Panc1 (cell line): Measurements from ENCODE around the gene DPEP2NB. TPM values are rescaled to one million over a fixed set of nuclear protein-coding genes. Genes with fewer than 3 reads are reported as not detected.
"Not testable (repeated sequence)": the region's sequence is repeated elsewhere in the genome, so short reads cannot be mapped to it uniquely, and the experiment has no call there.

ENCODE experiments used
- ATAC-seq: fragments of 200-7000 bp; cut with Tn5 transposase; 2 replicates; pipeline ENCODE4 v1.9.1; 2020; ENCODE audit warnings: mild to moderate bottlenecking, moderate library complexity
- BruUV-seq: library from RNA; stranded (reverse); fragments of 400-500 nt; replicated peaks from 2 replicates; lab custom pipeline; 2021; lab: Mats Ljungman, UMichigan
- CTCF ChIA-PET: fragments of 300-600 bp; sonication (Branson Sonifier 250); formaldehyde crosslinking; loops from one replicate; lab custom pipeline; 2022; ENCODE audit warnings: antibody characterized with exemption; lab: Charles Lee
- POLR2A ChIA-PET: fragments of 300-600 bp; sonication (Branson Sonifier 250); formaldehyde crosslinking; loops from one replicate; lab custom pipeline; 2022; ENCODE audit warnings: antibody characterized with exemption; lab: Charles Lee
- DNase-seq: peaks from one replicate; pipeline ENCODE4 v3.0.0-alpha.2; 2010; ENCODE audit warnings: low read depth, low spot score
- H3K27ac ChIP-seq: 2 replicates; pipeline ENCODE4 v1.5.1; 2011; ENCODE audit warnings: mild to moderate bottlenecking, low read length, inconsistent platforms
- H3K27me3 ChIP-seq: fragments of 200-500 bp; sonication (Bioruptor generic); 2 replicates; pipeline ENCODE4 v1.6.0; 2014; ENCODE audit warnings: low read length, inconsistent platforms; ENCODE audit not compliant: control insufficient read depth, insufficient read depth
- H3K36me3 ChIP-seq: fragments of 200-500 bp; sonication (Bioruptor generic); 2 replicates; pipeline ENCODE4 v1.5.1; 2014; ENCODE audit warnings: inconsistent platforms, mild to moderate bottlenecking, low read length, moderate library complexity; ENCODE audit not compliant: control insufficient read depth, insufficient read depth
- H3K4me1 ChIP-seq: 2 replicates; pipeline ENCODE4 v1.5.1; 2011; ENCODE audit warnings: inconsistent platforms, mild to moderate bottlenecking, low read length, moderate library complexity; ENCODE audit not compliant: control insufficient read depth, insufficient read depth
- H3K4me3 ChIP-seq, 2 experiments: 2 replicates each; pipeline ENCODE4 v1.5.1; 2011 to 2012; ENCODE audit warnings: low read depth in 2 of 2, low read length in 2 of 2, mild to moderate bottlenecking in 2 of 2, inconsistent platforms in 1 of 2, moderate library complexity in 1 of 2
- H3K9me3 ChIP-seq: fragments of 200-500 bp; sonication (Bioruptor generic); 2 replicates; pipeline ENCODE4 v1.5.1; 2014; ENCODE audit warnings: low read depth, mild to moderate bottlenecking, inconsistent platforms, low read length, moderate library complexity; ENCODE audit not compliant: control insufficient read depth, insufficient read depth
- POLR2AphosphoS5 ChIP-seq: IDR thresholded peaks from 2 replicates; pipeline ENCODE4 v1.6.1; 2012; ENCODE audit warnings: mild to moderate bottlenecking, low read depth, low read length, moderate library complexity
- SIN3A ChIP-seq: IDR thresholded peaks from 2 replicates; pipeline ENCODE4 v1.6.1; 2012; ENCODE audit warnings: low read depth, mild to moderate bottlenecking, low read length, moderate library complexity, borderline replicate concordance; ENCODE audit not compliant: insufficient read depth
- TCF7L2 ChIP-seq: IDR thresholded peaks from 2 replicates; pipeline ENCODE4 v1.6.1; 2011; ENCODE audit warnings: mild to moderate bottlenecking, low read depth, low read length, inconsistent platforms
- in situ Hi-C: cut with HindIII; loops from 2 replicates; pipeline ENCODE4 v1.10.0; 2016; ENCODE audit warnings: low sequenced_read_pairs, low pct_unique_long_range_greater_than_20kb
- intact Hi-C: fragments of 100-400 bp; cut with micrococcal nuclease; formaldehyde crosslinking; loops from one replicate; pipeline ENCODE4 v1.10.0; 2022; ENCODE audit not compliant: unreplicated experiment
- total RNA-seq: library from RNA; stranded (reverse); gene quantifications from one replicate; pipeline ENCODE4 v1.2.1, GENCODE V29; 2021; ENCODE audit not compliant: unreplicated experiment
- TF ChIP-seq, protein P1 (sequence below), 2 experiments: IDR thresholded peaks; 2 replicates each; pipeline ENCODE4 v1.6.1; 2011 to 2012; ENCODE audit warnings: low read depth in 2 of 2, control low read depth in 1 of 2, low read length in 1 of 2, mild to moderate bottlenecking in 1 of 2, moderate library complexity in 1 of 2; ENCODE audit not compliant: insufficient read depth in 1 of 2
- TF ChIP-seq, protein P2 (sequence below): fragments of 450-650 bp; IDR thresholded peaks from 2 replicates; pipeline ENCODE4 v1.5.1; 2017; ENCODE audit warnings: mild to moderate bottlenecking

The DPEP2NB gene
- total RNA-seq, 1 experiment from 2014 or later: not detected

DNA sequence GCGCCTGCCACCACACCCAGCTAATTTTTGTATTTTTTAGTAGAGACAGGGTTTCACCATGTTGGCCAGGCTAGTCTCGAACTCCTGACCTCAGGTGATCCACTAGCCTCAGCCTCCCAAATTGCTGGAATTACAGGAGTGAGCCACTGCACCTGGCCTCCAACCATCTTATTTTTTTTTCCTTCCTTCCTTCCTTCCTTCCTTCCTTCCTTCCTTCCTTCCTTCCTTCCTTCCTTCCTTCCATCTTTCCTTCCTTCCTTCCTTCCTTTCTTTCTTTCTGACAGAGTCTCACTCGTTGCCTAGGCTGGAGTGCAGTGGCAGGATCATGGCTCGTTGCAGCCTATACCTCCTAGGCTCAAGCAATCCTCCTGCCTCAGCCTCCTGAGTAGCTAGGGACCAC is 5.8 kb downstream of the DPEP2NB start:
- H3K4me1 ChIP-seq, H3K9me3 ChIP-seq, H3K4me3 ChIP-seq, POLR2A ChIA-PET, H3K36me3 ChIP-seq, DNase-seq, H3K27ac ChIP-seq, ATAC-seq, intact Hi-C loops, in situ Hi-C loops, BruUV-seq, H3K27me3 ChIP-seq: not testable (repeated sequence)
- CTCF ChIA-PET: interaction anchor here (0.7 to 0.8 kb wide), 2 partner anchors 167 to 467 kb away, joined by 3 to 5 read pairs; no protein-coding TSS in a partner anchor

DNA sequence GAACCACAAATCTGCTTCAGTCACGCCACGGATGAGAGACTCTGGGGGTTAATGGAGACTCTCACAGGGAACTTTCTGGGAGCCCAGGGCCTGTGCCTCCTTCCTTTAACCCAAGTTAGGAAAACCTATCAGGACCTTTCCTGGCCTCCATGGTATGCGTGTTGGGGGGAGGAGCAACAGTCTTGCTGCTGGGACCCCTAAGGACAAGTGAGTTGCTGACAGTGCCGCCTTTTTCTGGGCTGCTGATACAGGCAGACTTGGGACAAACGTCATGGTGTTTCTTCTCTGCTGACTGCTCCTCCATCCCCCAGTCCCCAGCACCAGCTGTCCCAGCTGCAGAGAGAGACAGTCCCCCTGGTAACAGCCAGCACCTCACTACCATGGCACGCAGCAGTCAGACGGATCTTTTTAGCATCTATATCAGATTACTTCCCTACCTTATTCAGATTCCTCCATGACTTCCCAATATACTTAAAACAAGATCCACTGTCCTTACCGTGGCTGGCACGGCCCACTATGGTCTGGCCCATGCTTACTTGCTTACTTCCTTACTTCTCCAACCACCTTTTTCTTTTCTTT is 6.5 kb downstream of the DPEP2NB start:
- no peak overlapping the region for H3K27ac ChIP-seq
- H3K36me3 ChIP-seq: no peaks in the 10 kb centered on the region
- BruUV-seq: no TSS peak
- H3K27me3 ChIP-seq: no peaks in the 10 kb centered on the region
- TF ChIP-seq SIN3A (no peak), TCF7L2 (no peak), POLR2AphosphoS5 (no peak)
- TF ChIP-seq, protein P1, sequence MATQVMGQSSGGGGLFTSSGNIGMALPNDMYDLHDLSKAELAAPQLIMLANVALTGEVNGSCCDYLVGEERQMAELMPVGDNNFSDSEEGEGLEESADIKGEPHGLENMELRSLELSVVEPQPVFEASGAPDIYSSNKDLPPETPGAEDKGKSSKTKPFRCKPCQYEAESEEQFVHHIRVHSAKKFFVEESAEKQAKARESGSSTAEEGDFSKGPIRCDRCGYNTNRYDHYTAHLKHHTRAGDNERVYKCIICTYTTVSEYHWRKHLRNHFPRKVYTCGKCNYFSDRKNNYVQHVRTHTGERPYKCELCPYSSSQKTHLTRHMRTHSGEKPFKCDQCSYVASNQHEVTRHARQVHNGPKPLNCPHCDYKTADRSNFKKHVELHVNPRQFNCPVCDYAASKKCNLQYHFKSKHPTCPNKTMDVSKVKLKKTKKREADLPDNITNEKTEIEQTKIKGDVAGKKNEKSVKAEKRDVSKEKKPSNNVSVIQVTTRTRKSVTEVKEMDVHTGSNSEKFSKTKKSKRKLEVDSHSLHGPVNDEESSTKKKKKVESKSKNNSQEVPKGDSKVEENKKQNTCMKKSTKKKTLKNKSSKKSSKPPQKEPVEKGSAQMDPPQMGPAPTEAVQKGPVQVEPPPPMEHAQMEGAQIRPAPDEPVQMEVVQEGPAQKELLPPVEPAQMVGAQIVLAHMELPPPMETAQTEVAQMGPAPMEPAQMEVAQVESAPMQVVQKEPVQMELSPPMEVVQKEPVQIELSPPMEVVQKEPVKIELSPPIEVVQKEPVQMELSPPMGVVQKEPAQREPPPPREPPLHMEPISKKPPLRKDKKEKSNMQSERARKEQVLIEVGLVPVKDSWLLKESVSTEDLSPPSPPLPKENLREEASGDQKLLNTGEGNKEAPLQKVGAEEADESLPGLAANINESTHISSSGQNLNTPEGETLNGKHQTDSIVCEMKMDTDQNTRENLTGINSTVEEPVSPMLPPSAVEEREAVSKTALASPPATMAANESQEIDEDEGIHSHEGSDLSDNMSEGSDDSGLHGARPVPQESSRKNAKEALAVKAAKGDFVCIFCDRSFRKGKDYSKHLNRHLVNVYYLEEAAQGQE (IDR thresholded peaks at IDR 0.05; ENCODE audit: insufficient read depth in 1 of 2, low read depth in 2 of 2, low read length in 1 of 2): no peak
- TF ChIP-seq, protein P2, sequence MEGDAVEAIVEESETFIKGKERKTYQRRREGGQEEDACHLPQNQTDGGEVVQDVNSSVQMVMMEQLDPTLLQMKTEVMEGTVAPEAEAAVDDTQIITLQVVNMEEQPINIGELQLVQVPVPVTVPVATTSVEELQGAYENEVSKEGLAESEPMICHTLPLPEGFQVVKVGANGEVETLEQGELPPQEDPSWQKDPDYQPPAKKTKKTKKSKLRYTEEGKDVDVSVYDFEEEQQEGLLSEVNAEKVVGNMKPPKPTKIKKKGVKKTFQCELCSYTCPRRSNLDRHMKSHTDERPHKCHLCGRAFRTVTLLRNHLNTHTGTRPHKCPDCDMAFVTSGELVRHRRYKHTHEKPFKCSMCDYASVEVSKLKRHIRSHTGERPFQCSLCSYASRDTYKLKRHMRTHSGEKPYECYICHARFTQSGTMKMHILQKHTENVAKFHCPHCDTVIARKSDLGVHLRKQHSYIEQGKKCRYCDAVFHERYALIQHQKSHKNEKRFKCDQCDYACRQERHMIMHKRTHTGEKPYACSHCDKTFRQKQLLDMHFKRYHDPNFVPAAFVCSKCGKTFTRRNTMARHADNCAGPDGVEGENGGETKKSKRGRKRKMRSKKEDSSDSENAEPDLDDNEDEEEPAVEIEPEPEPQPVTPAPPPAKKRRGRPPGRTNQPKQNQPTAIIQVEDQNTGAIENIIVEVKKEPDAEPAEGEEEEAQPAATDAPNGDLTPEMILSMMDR: no peak
- ATAC-seq: no peak
- intact Hi-C loops (no loop called here), in situ Hi-C loops (no loop called here)
- H3K4me3 ChIP-seq: no peak overlapping the region
- H3K4me1 ChIP-seq: no peaks in the 10 kb centered on the region
- H3K9me3 ChIP-seq: no peaks in the 10 kb centered on the region
- CTCF ChIA-PET: interaction anchor here (0.7 to 0.8 kb wide), 2 partner anchors 166 to 466 kb away, joined by 3 to 5 read pairs; no protein-coding TSS in a partner anchor
- POLR2A ChIA-PET: no interaction called here
- no peak for DNase-seq

DNA sequence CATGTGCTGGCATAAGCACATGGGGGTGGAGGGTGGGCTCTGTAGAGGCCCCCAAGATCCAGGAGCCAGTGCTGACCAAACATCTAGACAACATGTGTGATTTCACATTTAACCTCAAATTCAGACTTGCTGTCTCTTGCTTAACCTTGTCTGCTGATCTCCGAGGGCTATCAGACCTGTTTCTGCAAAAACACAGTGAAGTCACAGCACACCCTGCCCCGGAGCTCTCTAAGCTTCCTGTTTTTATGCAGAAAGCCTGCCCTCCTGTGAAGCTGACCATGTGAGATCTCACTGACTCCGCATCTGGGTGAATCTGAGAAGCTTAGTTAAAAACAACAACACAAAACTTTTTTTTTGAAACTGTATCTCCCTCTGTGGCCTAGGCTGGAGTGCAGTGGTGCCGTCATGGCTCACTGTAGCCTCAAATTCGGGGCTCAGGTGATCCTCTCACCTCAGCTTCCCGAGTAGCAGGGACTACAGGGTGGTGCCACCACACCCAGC is 9.9 kb downstream of the DPEP2NB start:
- H3K27me3 ChIP-seq: no peaks in the 10 kb centered on the region
- no peak for TF ChIP-seq SIN3A
- TF ChIP-seq, protein P1 (IDR thresholded peaks at IDR 0.05; ENCODE audit: insufficient read depth in 1 of 2, low read depth in 2 of 2, low read length in 1 of 2): no peak
- TF ChIP-seq POLR2AphosphoS5: no peak
- TF ChIP-seq, protein P2: no peak
- no TSS peak for BruUV-seq
- in situ Hi-C loops: no loop called here
- H3K9me3 ChIP-seq: no peaks in the 10 kb centered on the region
- H3K27ac ChIP-seq: no peak overlapping the region
- H3K4me3 ChIP-seq: no peak overlapping the region
- no peaks in the 10 kb centered on the region for H3K4me1 ChIP-seq
- ChIA-PET CTCF (no interaction called here), POLR2A (interaction anchor here (0.6 kb wide), 1 partner anchor 1118 kb away, joined by 7 read pairs; no protein-coding TSS in a partner anchor)
- H3K36me3 ChIP-seq: no peaks in the 10 kb centered on the region
- no peak for DNase-seq
- no peak for ATAC-seq
- intact Hi-C loops: no loop called here
